ENCODE measurements around the gene C11orf21. TPM values are rescaled to one million over a fixed set of nuclear protein-coding genes. Genes with fewer than 3 reads are reported as not detected.

Gene C11orf21
- total RNA-seq, 2 experiments from 2014 or later: 0.47 to 2.5 TPM

- no peak for DNase-seq (ENCODE audit: low spot score)
- Histone ChIP-seq H3K9me2 (ENCODE audit: insufficient read depth, low read length) (no peaks in the 10 kb centered on the region), H3K4me2 (ENCODE audit: low read length) (no peak overlapping the region), H3K27ac (ENCODE audit: low read depth, low read length, poor library complexity, severe bottlenecking) (no peak overlapping the region), H3K4me3 (ENCODE audit: low read depth, low read length, poor library complexity, severe bottlenecking) (no peak overlapping the region), H3K79me2 (ENCODE audit: insufficient read depth, low read depth, low read length) (no peaks in the 10 kb centered on the region), H3K36me3 (ENCODE audit: insufficient read depth, low read length) (no peaks in the 10 kb centered on the region), H3K9me3 (ENCODE audit: low read length) (no peaks in the 10 kb centered on the region), H4K20me1 (ENCODE audit: insufficient read depth, low read length) (no peaks in the 10 kb centered on the region), H3K4me1 (ENCODE audit: insufficient read depth, low read length, poor library complexity, severe bottlenecking) (peaks cover 8% of the 10 kb centered on the region), H2AFZ (ENCODE audit: low read length) (no peak overlapping the region)
- TF ChIP-seq CTCF (conservative IDR thresholded peaks at IDR 0.05; ENCODE audit: low read length): no peak
- TF ChIP-seq EZH2phosphoT487 (IDR thresholded peaks at IDR 0.05; ENCODE audit: borderline replicate concordance, low read depth, low read length): no peak
- POLR2A ChIA-PET: interaction anchor here (0.6 to 1.4 kb wide), 5 partner anchors 71 to 1534 kb away, joined by 3 to 5 read pairs (median 4); no protein-coding TSS in a partner anchor
- intact Hi-C loops (cut with micrococcal nuclease; ENCODE audit: unreplicated experiment): loop anchor here (5.0 kb wide), 1 partner anchor 226 kb away; no protein-coding TSS in a partner anchor
- BruUV-seq (replicated peaks): no TSS peak
- CTCF ChIA-PET (ENCODE audit: unreplicated experiment): interaction anchor here (1.4 to 3.3 kb wide), 2 partner anchors 93 to 113 kb away, joined by 3 to 44 read pairs; no protein-coding TSS in a partner anchor
Observed at GRCh38 chr11:2306452-2306823, 4.7 kb upstream of the C11orf21 start.

DNA sequence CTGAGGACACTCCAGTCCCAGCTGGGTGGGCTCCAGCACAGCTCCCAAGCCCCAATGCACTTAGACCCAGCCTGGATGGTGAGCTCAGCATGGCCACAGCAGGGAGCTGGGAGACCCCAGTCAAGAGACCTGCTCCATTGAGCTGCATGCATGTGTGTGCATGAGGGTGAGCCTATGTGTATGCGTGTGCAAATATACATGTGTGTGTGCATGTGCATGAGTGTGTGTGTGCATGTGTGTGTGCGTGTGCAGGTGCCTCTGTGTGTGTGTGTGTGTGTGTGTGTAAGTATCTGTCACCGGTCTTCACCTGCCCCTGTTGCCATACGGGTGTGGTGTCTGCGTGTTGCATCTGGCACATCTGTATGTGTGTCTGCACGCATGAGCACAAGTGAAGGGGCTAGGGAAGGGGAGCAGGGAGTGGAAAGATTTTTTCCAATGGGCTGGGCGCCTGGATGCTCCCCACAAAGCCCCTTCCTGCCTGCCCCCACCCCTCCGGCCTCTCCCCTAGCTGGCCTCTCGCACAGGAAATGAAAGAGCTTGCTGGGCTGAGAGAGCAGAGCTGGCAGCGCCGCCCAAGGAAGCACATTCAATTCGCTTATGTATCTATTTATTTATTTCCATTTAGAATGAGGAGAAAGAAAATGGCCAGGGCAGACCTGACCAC, 4.2 kb upstream of the C11orf21 start:
- H3K79me2 ChIP-seq (ENCODE audit: insufficient read depth, low read depth, low read length): no peaks in the 10 kb centered on the region
- no peaks in the 10 kb centered on the region for H3K9me2 ChIP-seq (ENCODE audit: insufficient read depth, low read length)
- H3K4me3 ChIP-seq (ENCODE audit: low read depth, low read length, poor library complexity, severe bottlenecking): no peak overlapping the region
- intact Hi-C loops (cut with micrococcal nuclease; ENCODE audit: unreplicated experiment): loop anchor here (1.0 to 5.0 kb wide), 4 partner anchors 94 to 226 kb away; partner anchors contain the start of gene TSSC4
- no peaks in the 10 kb centered on the region for H3K36me3 ChIP-seq (ENCODE audit: insufficient read depth, low read length)
- TF ChIP-seq CTCF (conservative IDR thresholded peaks at IDR 0.05; ENCODE audit: low read length) (no peak), EZH2phosphoT487 (IDR thresholded peaks at IDR 0.05; ENCODE audit: borderline replicate concordance, low read depth, low read length) (no peak)
- peaks cover 8% of the 10 kb centered on the region for H3K4me1 ChIP-seq (ENCODE audit: insufficient read depth, low read length, poor library complexity, severe bottlenecking)
- CTCF ChIA-PET (ENCODE audit: unreplicated experiment): interaction anchor here (0.6 to 3.3 kb wide), 3 partner anchors 93 to 226 kb away, joined by 3 to 44 read pairs (median 3); no protein-coding TSS in a partner anchor
- no peak overlapping the region for H3K27ac ChIP-seq (ENCODE audit: low read depth, low read length, poor library complexity, severe bottlenecking)
- POLR2A ChIA-PET: interaction anchor here (0.6 to 1.4 kb wide), 6 partner anchors 72 to 1535 kb away, joined by 3 to 5 read pairs (median 4); no protein-coding TSS in a partner anchor
- BruUV-seq (replicated peaks): no TSS peak
- no peak overlapping the region for H2AFZ ChIP-seq (ENCODE audit: low read length)
- no peaks in the 10 kb centered on the region for H4K20me1 ChIP-seq (ENCODE audit: insufficient read depth, low read length)
- H3K4me2 ChIP-seq (ENCODE audit: low read length): no peak overlapping the region
- peak; percentile 17 for DNase-seq (ENCODE audit: low spot score)
- no peaks in the 10 kb centered on the region for H3K9me3 ChIP-seq (ENCODE audit: low read length)

Measured in OCI-LY7 (cell line).